ENCODE data around the gene DISC1. TPM values are rescaled to one million over a fixed set of nuclear protein-coding genes. Genes with fewer than 3 reads are reported as not detected.

DISC1 gene
- total RNA-seq, 4 donors from 2014 or later = 7.1 to 33.4 (median 14.9) TPM

- Histone ChIP-seq H3K4me1 (no peaks in the 10 kb centered on the region), H3K9me3 (no peaks in the 10 kb centered on the region), H3K27ac (no peak overlapping the region), H3K27me3 (no peaks in the 10 kb centered on the region), H3K4me3 (no peak overlapping the region), H3K36me3 (no peaks in the 10 kb centered on the region)
- DNase-seq = no peak
- TF ChIP-seq POLR2A (IDR thresholded peaks at IDR 0.05) = no peak
- no peak for TF ChIP-seq CTCF (IDR thresholded peaks at IDR 0.05)
- intact Hi-C loops (cut with DNase I; ENCODE audit: low total_unique reads) = no loop called here
These were observed 21.2 kb upstream of the DISC1 start for GRCh38 chr1:231605149-231606100.

- Histone ChIP-seq H3K36me3 (no peaks in the 10 kb centered on the region), H3K27ac (no peak overlapping the region), H3K27me3 (no peaks in the 10 kb centered on the region), H3K9me3 (no peaks in the 10 kb centered on the region), H3K4me1 (no peaks in the 10 kb centered on the region), H3K4me3 (no peak overlapping the region)
- intact Hi-C loops (cut with DNase I; ENCODE audit: low total_unique reads) = no loop called here
- DNase-seq = no peak
- TF ChIP-seq POLR2A (IDR thresholded peaks at IDR 0.05) (no peak), CTCF (IDR thresholded peaks at IDR 0.05) (no peak)
These were observed 19.9 kb upstream of the DISC1 start for GRCh38 chr1:231606712-231607111.

GRCh38 chr1:231610388-231610787 is 16.2 kb upstream of the DISC1 start:
- DNase-seq = no peak
- H3K36me3 ChIP-seq = no peaks in the 10 kb centered on the region
- TF ChIP-seq POLR2A (IDR thresholded peaks at IDR 0.05) = no peak
- no peak for TF ChIP-seq CTCF (IDR thresholded peaks at IDR 0.05)
- no peaks in the 10 kb centered on the region for H3K27me3 ChIP-seq
- no peaks in the 10 kb centered on the region for H3K4me1 ChIP-seq
- H3K27ac ChIP-seq = no peak overlapping the region
- no peaks in the 10 kb centered on the region for H3K9me3 ChIP-seq
- intact Hi-C loops (cut with DNase I; ENCODE audit: low total_unique reads) = no loop called here
- H3K4me3 ChIP-seq = no peak overlapping the region

- Histone ChIP-seq H3K27ac (no peak overlapping the region), H3K27me3 (no peaks in the 10 kb centered on the region), H3K36me3 (no peaks in the 10 kb centered on the region), H3K4me1 (no peaks in the 10 kb centered on the region), H3K4me3 (no peak overlapping the region), H3K9me3 (no peaks in the 10 kb centered on the region)
- no peak for DNase-seq
- intact Hi-C loops (cut with DNase I; ENCODE audit: low total_unique reads) = no loop called here
- TF ChIP-seq CTCF (IDR thresholded peaks at IDR 0.05) (no peak), POLR2A (IDR thresholded peaks at IDR 0.05) (no peak)
These were observed 15.5 kb upstream of the DISC1 start for GRCh38 chr1:231611111-231611510.

GRCh38 chr1:231611851-231612250 is 14.7 kb upstream of the DISC1 start:
- H3K4me1 ChIP-seq = no peaks in the 10 kb centered on the region
- H3K36me3 ChIP-seq = no peaks in the 10 kb centered on the region
- no peak for TF ChIP-seq POLR2A (IDR thresholded peaks at IDR 0.05)
- TF ChIP-seq CTCF (IDR thresholded peaks at IDR 0.05) = no peak
- intact Hi-C loops (cut with DNase I; ENCODE audit: low total_unique reads) = no loop called here
- no peaks in the 10 kb centered on the region for H3K27me3 ChIP-seq
- H3K27ac ChIP-seq = no peak overlapping the region
- no peak overlapping the region for H3K4me3 ChIP-seq
- no peak for DNase-seq
- no peaks in the 10 kb centered on the region for H3K9me3 ChIP-seq

Measured in uterus (tissue), 4 donors.